Measurements from ENCODE around the gene NR1H3. TPM values are rescaled to one million over a fixed set of nuclear protein-coding genes. Genes with fewer than 3 reads are reported as not detected.

The NR1H3 gene
- total and polyA plus RNA-seq, 4 donors: 35.0 to 62.0 (median 57.0) TPM

GRCh38 chr11:47220401-47220821, 37.4 kb upstream of the NR1H3 start:
- Histone ChIP-seq H3K9ac (ENCODE audit: insufficient read depth in 1 of 2, low read length in 2 of 2) (no peak overlapping the region), H3K27me3 (ENCODE audit: control insufficient read depth in 3 of 3, insufficient read depth in 3 of 3, low read length in 2 of 3) (no peaks in the 10 kb centered on the region), H3K9me3 (ENCODE audit: control insufficient read depth in 4 of 4, insufficient read depth in 3 of 4, low read length in 3 of 4) (no peaks in the 10 kb centered on the region), H3K36me3 (ENCODE audit: control insufficient read depth in 4 of 4, insufficient read depth in 4 of 4, low read length in 4 of 4) (peaks cover 0 to 14% (median 5%) of the 10 kb centered on the region in 4 donors), H3K4me1 (ENCODE audit: control insufficient read depth in 5 of 5, insufficient read depth in 5 of 5, low read length in 5 of 5) (peaks cover 5 to 16% (median 7%) of the 10 kb centered on the region in 5 donors), H3K27ac (ENCODE audit: low read depth in 1 of 2, low read length in 1 of 2) (peak overlapping the region in 1 of 2 donors; percentile 43), H3K4me3 (no peak overlapping the region)
- no peak for TF ChIP-seq CTCF (IDR thresholded peaks at IDR 0.05; ENCODE audit: control extremely low read depth, extremely low read depth)
- 52 to 67% methylated on average over 1 of the region's 1 CpG for WGBS, 2 donors
- DNase-seq (no peak), ATAC-seq (ENCODE audit: insufficient read depth, low FRiP score) (no peak)

GRCh38 chr11:47222696-47223095, 35.1 kb upstream of the NR1H3 start:
- no peaks in the 10 kb centered on the region for H3K27me3 ChIP-seq (ENCODE audit: control insufficient read depth in 3 of 3, insufficient read depth in 3 of 3, low read length in 2 of 3)
- no peak overlapping the region for H3K9ac ChIP-seq (ENCODE audit: insufficient read depth in 1 of 2, low read length in 2 of 2)
- H3K4me3 ChIP-seq: no peak overlapping the region
- peaks cover 0 to 12% (median 7%) of the 10 kb centered on the region in 4 donors for H3K36me3 ChIP-seq (ENCODE audit: control insufficient read depth in 4 of 4, insufficient read depth in 4 of 4, low read length in 4 of 4)
- H3K4me1 ChIP-seq (ENCODE audit: control insufficient read depth in 5 of 5, insufficient read depth in 5 of 5, low read length in 5 of 5): peaks cover 0 to 6% (median 0%) of the 10 kb centered on the region in 5 donors
- no peaks in the 10 kb centered on the region for H3K9me3 ChIP-seq (ENCODE audit: control insufficient read depth in 4 of 4, insufficient read depth in 3 of 4, low read length in 3 of 4)
- H3K27ac ChIP-seq (ENCODE audit: low read depth in 1 of 2, low read length in 1 of 2): no peak overlapping the region
- 95 to 96% methylated on average over 2 of the region's 2 CpGs for WGBS, 2 donors
- no peak for DNase-seq
- ATAC-seq (ENCODE audit: insufficient read depth, low FRiP score): no peak
- TF ChIP-seq CTCF (IDR thresholded peaks at IDR 0.05; ENCODE audit: control extremely low read depth, extremely low read depth): no peak

- DNase-seq (no peak), ATAC-seq (ENCODE audit: insufficient read depth, low FRiP score) (no peak)
- Histone ChIP-seq H3K9ac (ENCODE audit: insufficient read depth in 1 of 2, low read length in 2 of 2) (no peak overlapping the region), H3K36me3 (ENCODE audit: control insufficient read depth in 4 of 4, insufficient read depth in 4 of 4, low read length in 4 of 4) (peaks cover 0 to 11% (median 4%) of the 10 kb centered on the region in 4 donors), H3K4me3 (no peak overlapping the region), H3K9me3 (ENCODE audit: control insufficient read depth in 4 of 4, insufficient read depth in 3 of 4, low read length in 3 of 4) (no peaks in the 10 kb centered on the region), H3K27me3 (ENCODE audit: control insufficient read depth in 3 of 3, insufficient read depth in 3 of 3, low read length in 2 of 3) (no peaks in the 10 kb centered on the region), H3K4me1 (ENCODE audit: control insufficient read depth in 5 of 5, insufficient read depth in 5 of 5, low read length in 5 of 5) (no peaks in the 10 kb centered on the region), H3K27ac (ENCODE audit: low read depth in 1 of 2, low read length in 1 of 2) (no peak overlapping the region)
- TF ChIP-seq CTCF (IDR thresholded peaks at IDR 0.05; ENCODE audit: control extremely low read depth, extremely low read depth): no peak
- WGBS, 2 donors: 87 to 88% methylated on average over 7 of the region's 7 CpGs
Observed at GRCh38 chr11:47225552-47226400, 32.0 kb upstream of the NR1H3 start.
